ENCODE measurements around the gene SPOPL. TPM values are rescaled to one million over a fixed set of nuclear protein-coding genes. Genes with fewer than 3 reads are reported as not detected.
"Not testable (repeated sequence)": the region's sequence is repeated elsewhere in the genome, so short reads cannot be mapped to it uniquely, and the experiment has no call there.

Gene SPOPL
- total and polyA plus RNA-seq, 12 donors: 1.5 to 26.2 (median 14.0) TPM

- no peak overlapping the region for H3K4me3 ChIP-seq
- H3K9me3 ChIP-seq (replicated peaks in 1 of 3): peaks cover 0 to 8% (median 0%) of the 10 kb centered on the region in 3 donors
- H3K27me3 ChIP-seq: no peaks in the 10 kb centered on the region
- WGBS, 4 donors: 69 to 77% (median 75%) methylated on average over 3 of the region's 3 CpGs
- TF ChIP-seq CTCF (IDR thresholded peaks at IDR 0.05): no peak
- no peak for TF ChIP-seq POLR2A (IDR thresholded peaks at IDR 0.05)
- H3K4me1 ChIP-seq (replicated peaks in 1 of 2): peaks cover 10 to 17% of the 10 kb centered on the region in 2 donors
- intact Hi-C loops (cut with DNase I): no loop called here
- DNase-seq: no peak
- H3K27ac ChIP-seq: no peak overlapping the region
- no peaks in the 10 kb centered on the region for H3K36me3 ChIP-seq (replicated peaks in 1 of 2)
Observed at GRCh38 chr2:138516030-138516704, 14.6 kb downstream of the SPOPL start.

DNA sequence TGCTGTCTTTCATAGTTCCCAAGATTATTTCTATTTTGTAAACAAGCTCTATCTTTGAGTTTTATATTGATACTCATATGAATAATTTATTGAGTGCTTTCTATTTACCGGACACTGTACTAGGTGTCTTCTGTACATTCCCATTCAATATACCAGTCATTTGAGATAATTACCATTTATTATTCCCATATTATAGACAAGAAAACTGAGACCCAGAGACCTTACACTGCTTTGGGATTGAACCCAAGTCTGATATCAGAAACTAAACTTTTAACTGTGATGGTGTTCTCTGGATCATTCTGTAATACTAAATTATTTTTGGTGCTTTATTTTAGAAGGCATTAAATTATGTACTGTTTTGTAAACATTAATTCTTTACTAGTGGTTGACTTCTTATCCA, 17.3 kb downstream of the SPOPL start:
- H3K27me3 ChIP-seq: no peaks in the 10 kb centered on the region
- no peak overlapping the region for H3K4me3 ChIP-seq
- 91 to 99% (median 94%) methylated on average over 1 of the region's 1 CpG for WGBS, 4 donors
- TF ChIP-seq CTCF (IDR thresholded peaks at IDR 0.05) (no peak), POLR2A (IDR thresholded peaks at IDR 0.05) (no peak)
- DNase-seq: no peak
- intact Hi-C loops (cut with DNase I): no loop called here
- H3K27ac ChIP-seq: no peak overlapping the region
- peaks cover 10 to 17% of the 10 kb centered on the region in 2 donors for H3K4me1 ChIP-seq (replicated peaks in 1 of 2)
- no peaks in the 10 kb centered on the region for H3K36me3 ChIP-seq (replicated peaks in 1 of 2)
- H3K9me3 ChIP-seq (replicated peaks in 1 of 3): no peaks in the 10 kb centered on the region

DNA sequence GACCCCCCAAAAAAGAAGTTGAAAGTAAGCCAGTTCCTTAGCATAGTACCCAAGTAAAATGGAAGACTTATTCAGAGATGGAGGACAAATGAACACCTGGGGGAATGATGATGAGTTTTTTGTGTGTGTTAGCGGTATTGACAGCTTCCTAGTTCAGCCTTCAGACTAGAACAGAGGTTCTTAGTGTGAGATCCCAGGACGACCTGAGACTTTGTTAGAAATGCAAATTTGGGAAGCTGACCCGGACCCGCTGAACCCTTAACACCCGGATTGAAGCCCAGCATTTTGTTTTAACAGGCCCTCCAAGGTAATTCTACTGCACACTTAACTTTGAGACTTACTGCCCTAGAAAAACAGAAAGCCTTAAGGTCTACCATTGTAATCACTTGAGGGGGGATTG, 20.3 kb downstream of the SPOPL start:
- H3K36me3 ChIP-seq (replicated peaks in 1 of 2): no peaks in the 10 kb centered on the region
- no peak for DNase-seq
- no peaks in the 10 kb centered on the region for H3K27me3 ChIP-seq
- intact Hi-C loops (cut with DNase I): no loop called here
- TF ChIP-seq CTCF (IDR thresholded peaks at IDR 0.05): no peak
- no peak for TF ChIP-seq POLR2A (IDR thresholded peaks at IDR 0.05)
- H3K4me1 ChIP-seq (replicated peaks in 1 of 2): peaks cover 2 to 3% of the 10 kb centered on the region in 2 donors
- no peak overlapping the region for H3K27ac ChIP-seq
- no peaks in the 10 kb centered on the region for H3K9me3 ChIP-seq (replicated peaks in 1 of 3)
- no peak overlapping the region for H3K4me3 ChIP-seq
- WGBS, 4 donors: 89 to 93% (median 92%) methylated on average over 4 to 5 of the region's 5 CpGs

DNA sequence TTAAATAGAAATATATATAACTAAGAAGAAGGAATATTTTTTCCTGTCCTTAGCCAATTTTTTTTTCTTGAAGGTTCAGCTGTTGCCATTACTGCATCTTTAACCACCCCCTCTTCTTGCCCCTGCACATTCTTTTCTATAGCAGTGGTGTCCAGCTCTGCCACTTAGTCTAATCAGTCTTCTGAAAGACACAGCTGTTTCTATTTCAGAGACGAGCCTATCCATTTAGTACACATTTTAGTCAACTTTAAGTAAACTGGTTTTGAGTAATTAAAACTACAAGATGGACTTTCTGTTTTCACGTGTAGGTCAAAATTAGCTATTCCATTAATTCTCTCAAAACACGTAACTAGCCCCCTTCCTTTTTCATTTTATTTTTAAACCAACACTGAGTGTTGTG, 21.0 kb downstream of the SPOPL start:
- no peak overlapping the region for H3K4me3 ChIP-seq
- TF ChIP-seq POLR2A (IDR thresholded peaks at IDR 0.05) (no peak), CTCF (IDR thresholded peaks at IDR 0.05) (no peak)
- H3K27me3 ChIP-seq: no peaks in the 10 kb centered on the region
- H3K36me3 ChIP-seq (replicated peaks in 1 of 2): no peaks in the 10 kb centered on the region
- H3K4me1 ChIP-seq (replicated peaks in 1 of 2): no peaks in the 10 kb centered on the region
- DNase-seq: no peak
- WGBS, 4 donors: 87 to 95% (median 88%) methylated on average over 3 of the region's 3 CpGs
- intact Hi-C loops (cut with DNase I): no loop called here
- no peaks in the 10 kb centered on the region for H3K9me3 ChIP-seq (replicated peaks in 1 of 3)
- H3K27ac ChIP-seq: no peak overlapping the region

DNA sequence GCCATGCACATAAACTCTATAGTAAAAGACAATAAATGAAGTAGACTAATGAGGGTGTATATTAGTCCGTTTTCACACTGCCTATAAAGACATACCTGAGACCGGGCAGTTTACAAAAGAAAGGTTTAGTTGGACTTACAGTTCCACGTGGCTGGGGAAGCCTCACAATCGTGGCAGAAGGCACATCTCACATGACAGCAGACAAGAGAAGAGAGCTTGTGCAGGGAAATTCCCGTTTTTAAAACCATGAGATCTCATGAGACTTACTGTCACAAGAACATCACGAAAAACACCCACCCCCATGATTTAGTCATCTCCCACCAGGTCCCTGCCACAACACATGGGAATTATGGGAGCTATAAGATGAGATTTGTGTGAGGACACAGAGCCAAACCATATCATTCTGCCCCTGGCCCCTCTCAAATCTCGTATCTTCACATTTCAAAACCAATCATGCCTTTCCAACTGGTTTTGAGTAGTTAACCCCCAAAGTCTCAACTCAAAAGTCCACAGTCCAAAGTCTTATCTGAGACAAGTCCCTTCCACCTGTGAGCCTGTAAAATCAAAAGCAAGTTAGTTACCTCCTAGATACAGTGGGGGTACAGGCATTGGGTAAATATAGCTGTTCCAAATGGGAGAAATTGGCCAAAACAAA, 21.6 kb downstream of the SPOPL start:
- H3K4me3 ChIP-seq; H3K36me3 ChIP-seq (replicated peaks in 1 of 2); H3K27ac ChIP-seq; H3K27me3 ChIP-seq; DNase-seq; H3K4me1 ChIP-seq (replicated peaks in 1 of 2); intact Hi-C loops (cut with DNase I); H3K9me3 ChIP-seq (replicated peaks in 1 of 3): not testable (repeated sequence)
- 80 to 95% (median 89%) methylated on average over 7 of the region's 7 CpGs for WGBS, 4 donors

GRCh38 chr2:138523673-138524042, 22.1 kb downstream of the SPOPL start:
- H3K27me3 ChIP-seq; H3K9me3 ChIP-seq (replicated peaks in 1 of 3); intact Hi-C loops (cut with DNase I); H3K27ac ChIP-seq; H3K36me3 ChIP-seq (replicated peaks in 1 of 2); H3K4me3 ChIP-seq; DNase-seq; H3K4me1 ChIP-seq (replicated peaks in 1 of 2): not testable (repeated sequence)
- WGBS, 4 donors: 33 to 93% (median 69%) methylated on average over 1 to 3 of the region's 3 CpGs

DNA sequence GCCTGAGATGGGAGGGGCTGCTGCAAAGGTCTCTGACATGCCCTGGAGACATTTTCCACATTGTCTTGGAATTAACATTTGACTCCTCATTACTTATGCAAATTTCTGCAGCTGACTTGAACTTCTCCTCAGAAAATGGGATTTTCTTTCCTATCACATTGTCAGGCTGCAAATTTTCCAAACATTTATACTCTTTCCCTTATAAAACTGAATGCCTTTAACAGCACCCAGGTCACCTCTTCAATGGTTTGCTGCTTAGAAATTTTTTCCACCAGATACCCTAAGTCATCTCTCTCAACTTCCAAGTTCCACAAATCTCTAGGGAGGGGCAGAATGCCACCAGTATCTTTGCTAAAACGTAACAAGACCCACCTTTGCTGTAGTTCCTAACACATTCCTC, 22.8 kb downstream of the SPOPL start:
- WGBS, 4 donors: 93 to 100% (median 95%) methylated on average over 1 of the region's 1 CpG
- H3K27ac ChIP-seq; H3K4me3 ChIP-seq; H3K4me1 ChIP-seq (replicated peaks in 1 of 2); H3K36me3 ChIP-seq (replicated peaks in 1 of 2); H3K27me3 ChIP-seq; intact Hi-C loops (cut with DNase I); H3K9me3 ChIP-seq (replicated peaks in 1 of 3); DNase-seq: not testable (repeated sequence)

All from adrenal gland (tissue), 12 donors.